NB4 (cell line): ENCODE results near the gene DLL3.

Source experiments
- CTCF ChIP-seq: IDR thresholded peaks from one replicate; pipeline ENCODE4 v1.5.1; 2012; ENCODE audit warnings: low read depth, low read length
- MYC ChIP-seq: IDR thresholded peaks from 2 replicates; pipeline ENCODE4 v1.6.1; 2011; ENCODE audit warnings: low read depth, low read length
- POLR2A ChIP-seq: IDR thresholded peaks from 2 replicates; pipeline ENCODE4 v1.6.1; 2011; ENCODE audit warnings: mild to moderate bottlenecking; ENCODE audit not compliant: insufficient read length; ENCODE audit errors: extremely low read depth

GRCh38 chr19:39469036-39469435 is 29.7 kb upstream of the DLL3 start:
- TF ChIP-seq CTCF (no peak), MYC (no peak), POLR2A (no peak)
